ENCODE measurements around the gene GPR37.

The GPR37 gene

DNA sequence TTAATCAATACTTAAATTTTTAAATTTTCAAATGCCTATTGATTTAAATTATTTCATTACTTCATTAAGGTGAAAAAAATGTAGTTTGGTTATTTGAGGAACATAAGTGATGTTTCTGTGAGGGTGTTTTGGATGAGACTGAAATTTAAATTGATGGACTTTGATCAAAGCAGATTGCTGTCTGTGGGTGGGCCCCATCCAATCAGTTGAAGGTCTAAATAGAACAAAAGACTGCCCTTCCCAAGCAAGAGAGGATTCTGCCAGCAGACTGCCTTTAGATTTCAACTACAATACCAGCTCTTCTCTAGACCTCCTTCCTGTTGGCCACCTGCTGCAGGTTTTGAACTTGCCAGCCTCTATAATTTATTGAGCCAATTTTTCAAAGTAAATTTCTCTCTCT lies 14.5 kb upstream of the GPR37 start:
- DNase-seq: no peak

GRCh38 chr7:124779620-124780019 lies 14.0 kb upstream of the GPR37 start:
- no peak for DNase-seq

DNA sequence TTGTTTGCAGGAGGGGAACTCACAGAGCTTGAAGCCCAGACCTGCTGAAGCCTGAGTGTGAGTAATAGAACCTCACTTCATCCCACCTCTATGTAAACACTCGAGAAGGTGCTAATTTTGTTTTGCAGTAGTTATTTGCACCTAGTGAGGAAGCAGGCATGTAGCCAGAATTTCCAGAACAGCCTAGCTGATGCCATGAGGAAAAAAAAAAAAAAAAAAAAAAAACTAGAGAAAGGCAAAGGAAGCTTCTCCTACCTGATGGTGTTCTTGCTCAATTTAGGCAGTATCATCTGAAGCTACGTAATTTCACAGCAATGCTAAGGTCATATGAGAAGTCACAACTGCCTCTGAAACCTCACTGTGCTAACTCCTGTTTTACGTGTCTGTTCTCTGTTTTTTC lies 13.6 kb upstream of the GPR37 start:
- DNase-seq: no peak

DNA sequence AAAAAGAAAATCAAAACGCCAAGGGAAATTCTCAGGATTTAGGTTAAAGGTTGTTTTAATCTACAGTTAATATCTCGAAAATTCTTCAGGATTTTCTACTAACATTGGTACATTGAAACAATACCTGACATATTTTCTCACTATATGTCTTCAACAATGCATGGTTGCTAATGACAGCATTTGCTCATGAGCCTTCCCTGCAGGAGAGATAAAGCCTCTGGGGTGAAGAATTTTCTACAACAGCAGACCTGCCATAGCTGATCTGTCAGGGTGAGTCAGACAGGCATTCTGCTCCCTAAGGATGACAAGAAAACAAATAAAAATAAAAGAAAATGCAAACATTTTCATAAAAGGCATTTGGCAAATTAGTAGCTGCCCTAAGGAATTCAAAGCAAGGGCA lies 11.7 kb upstream of the GPR37 start:
- no peak for DNase-seq

DNA sequence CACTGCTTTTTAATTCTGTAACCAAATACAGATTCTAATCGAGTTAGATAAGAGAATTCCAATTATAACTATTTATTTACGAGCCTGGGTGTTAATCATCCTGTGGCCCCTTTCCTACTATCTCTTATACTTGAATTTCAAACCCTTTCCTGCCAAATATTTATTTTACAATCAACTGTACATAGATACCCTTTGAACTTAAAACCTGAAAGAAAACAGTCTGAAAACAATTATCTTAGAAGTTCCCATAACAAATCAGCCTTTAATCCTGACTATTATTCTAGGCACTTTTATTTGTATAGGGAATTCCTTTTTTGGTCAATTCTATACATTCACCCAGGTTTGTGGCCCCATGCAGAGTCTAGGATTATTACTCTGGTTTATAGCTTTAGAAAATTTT lies 10.6 kb upstream of the GPR37 start:
- no peak for DNase-seq

- no peak for DNase-seq
These were observed 9.8 kb upstream of the GPR37 start for GRCh38 chr7:124775422-124775821.

GRCh38 chr7:124773938-124774337 lies 8.3 kb upstream of the GPR37 start:
- no peak for DNase-seq

DNA sequence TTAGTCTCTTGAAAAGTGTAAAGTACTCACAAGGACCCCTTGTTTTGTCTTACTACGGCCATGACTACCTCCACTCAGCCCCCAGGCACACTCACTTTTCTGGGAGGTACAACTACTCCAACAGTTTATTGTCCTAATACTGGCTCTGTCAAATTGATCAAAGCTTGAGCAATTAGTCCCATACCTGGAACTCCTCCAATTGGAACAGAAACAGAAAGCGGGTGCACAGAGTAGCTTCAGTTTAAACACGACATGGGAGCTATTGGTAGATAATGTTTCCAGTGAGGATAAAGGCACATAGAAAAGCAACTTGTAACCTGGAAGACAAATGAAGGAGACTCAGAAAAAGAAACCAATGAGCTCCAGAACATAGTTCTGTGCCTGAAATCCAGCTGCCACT lies 7.7 kb upstream of the GPR37 start:
- no peak for DNase-seq

DNA sequence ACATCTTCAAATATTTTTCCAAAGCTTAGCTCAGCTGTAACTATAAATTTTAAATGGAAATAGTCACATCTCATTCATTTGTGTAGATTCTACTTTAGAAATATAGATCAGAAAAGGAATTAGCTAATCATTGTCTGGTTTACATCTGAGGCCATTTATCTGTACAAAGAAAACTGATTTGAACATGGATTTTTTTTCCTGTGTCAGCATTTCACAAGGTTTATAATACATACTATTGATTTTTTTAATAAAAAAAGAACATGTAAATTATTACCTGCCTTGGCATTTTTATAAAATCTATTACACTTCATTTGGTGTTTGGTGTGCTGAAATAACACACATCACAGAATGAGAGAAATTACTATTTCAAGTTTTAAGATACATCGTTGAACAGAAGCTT lies 3.5 kb upstream of the GPR37 start:
- DNase-seq: no peak

- DNase-seq: no peak
These were observed 2.9 kb upstream of the GPR37 start for GRCh38 chr7:124768525-124768924.

DNA sequence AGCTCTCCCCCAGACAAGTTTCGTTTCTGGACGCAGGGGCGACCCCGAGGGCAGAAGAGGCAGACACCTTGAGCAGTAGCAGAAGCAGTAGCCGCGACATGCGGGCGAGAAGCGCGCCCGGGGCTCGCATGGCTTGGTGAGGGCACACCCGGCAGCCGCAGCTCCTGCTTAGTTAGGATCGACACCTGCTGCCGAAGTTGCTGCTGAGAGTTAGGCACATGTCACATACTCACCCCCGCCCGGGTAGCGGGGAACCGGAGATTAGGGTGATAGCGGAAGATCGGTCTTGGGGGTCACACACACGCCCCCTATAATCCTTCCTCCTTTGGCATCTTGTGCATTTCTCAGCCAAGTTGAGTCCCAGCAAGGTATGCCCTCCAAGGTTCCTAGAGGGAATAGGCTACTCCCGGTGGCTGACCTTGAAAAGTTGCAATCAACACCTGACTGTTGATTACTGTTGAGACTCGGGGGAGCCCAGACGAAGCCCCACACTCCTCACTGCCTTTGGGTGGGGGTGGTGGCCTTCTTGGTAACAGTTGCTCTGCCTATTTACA lies 668 bp downstream of the GPR37 start:
- peak in 1 of 2 donors; percentile 8 for DNase-seq

- DNase-seq: no peak
These were observed 1.3 kb downstream of the GPR37 start for GRCh38 chr7:124764051-124764846.

DNA sequence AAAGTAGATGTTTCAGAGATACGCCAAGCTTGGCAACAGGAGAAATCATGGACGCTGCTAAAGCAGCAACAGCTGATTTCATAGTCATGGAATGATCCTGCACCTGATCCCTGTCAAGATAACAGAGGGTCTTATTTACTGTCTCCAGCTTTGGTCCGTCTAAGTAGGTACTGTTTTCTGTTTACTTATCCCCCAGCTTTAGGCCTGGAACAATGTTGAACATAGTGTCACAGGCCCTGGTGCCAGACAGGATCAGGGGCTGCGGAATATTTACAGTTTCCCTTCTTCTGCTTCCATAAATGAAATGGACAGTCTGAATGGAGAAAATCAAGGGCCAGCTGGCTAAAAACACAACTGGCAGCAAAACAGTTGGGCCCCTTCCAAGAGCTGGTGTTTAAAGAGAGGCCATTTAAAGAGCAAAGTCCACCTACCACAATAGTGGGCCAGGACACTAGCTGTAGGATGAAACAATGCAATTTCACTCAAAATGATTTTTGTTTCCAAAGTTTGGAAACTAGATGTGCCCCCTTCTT lies 2.9 kb downstream of the GPR37 start:
- DNase-seq: no peak

DNA sequence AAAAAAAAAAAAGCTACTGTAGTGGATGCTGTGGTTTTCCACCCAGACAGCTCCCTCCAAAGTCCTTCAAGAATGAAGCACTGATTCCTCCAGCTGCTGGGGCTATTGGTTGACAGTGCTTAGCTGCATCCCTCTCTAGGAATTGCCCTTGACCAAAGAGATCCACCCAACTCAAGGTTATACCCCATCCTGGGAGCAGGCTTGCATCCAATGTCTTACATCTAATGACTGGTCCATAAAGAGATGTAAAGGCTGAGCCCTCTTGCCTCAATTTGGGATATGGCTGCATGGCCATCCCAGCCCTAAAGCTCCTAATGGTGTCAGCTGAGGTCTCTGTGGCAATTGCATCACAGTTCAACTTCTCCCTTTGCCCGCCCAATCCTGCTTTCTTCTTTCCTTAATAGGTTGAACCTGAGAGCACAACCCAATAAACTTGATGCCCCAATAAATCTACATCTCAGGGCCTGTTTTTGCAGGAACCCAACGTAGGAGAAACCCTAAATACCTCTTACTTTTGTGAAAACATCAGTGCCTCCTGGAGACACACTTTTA lies 4.4 kb downstream of the GPR37 start:
- no peak for DNase-seq

DNA sequence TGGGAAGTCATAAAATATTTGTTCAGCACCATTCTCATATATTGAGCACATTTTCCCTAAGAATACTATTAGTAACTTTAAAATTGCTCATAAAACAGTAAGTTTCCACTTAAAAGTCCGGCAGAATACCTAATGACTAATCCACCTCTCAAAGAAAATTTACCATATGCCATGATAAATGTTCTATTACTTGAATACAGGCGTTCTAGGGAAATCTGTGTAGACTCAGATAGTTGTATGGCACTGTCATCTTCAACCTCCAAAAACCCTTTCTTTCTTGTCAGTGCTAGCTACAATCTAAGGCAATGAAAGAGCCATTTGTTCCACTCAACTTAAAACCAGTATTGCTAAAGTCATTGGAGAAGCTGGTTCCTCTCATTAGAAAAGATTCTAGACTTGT lies 7.3 kb downstream of the GPR37 start:
- no peak for DNase-seq

GRCh38 chr7:124754576-124755268 lies 10.9 kb downstream of the GPR37 start:
- DNase-seq: no peak

GRCh38 chr7:124752310-124752709 lies 13.3 kb downstream of the GPR37 start:
- no peak for DNase-seq

- no peak for DNase-seq
These were observed 14.6 kb downstream of the GPR37 start for GRCh38 chr7:124751027-124751426.

- no peak for DNase-seq
These were observed 18.5 kb downstream of the GPR37 start for GRCh38 chr7:124747072-124747471.

DNA sequence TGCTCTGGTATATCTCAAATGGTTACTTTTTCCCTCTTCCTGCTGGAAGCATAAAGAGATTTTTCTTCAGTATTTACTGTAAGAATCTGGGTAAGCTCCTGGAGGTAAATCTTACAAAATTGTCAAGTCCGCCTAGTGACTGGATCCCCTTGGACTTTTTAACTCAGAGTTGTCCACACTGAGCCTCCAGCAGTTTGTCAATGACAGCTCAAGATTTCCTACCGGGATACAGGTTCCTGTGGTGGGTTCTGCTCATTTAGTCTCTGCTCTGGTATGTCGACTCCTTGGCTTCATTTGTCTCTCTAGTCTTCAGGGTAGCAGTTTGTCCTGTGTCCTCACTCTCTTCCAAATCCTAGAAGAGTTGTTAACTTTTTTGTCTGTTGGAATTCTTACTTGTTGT lies 27.0 kb downstream of the GPR37 start:
- DNase-seq: no peak

GRCh38 chr7:124737760-124738300 lies 27.8 kb downstream of the GPR37 start:
- DNase-seq: no peak

DNA sequence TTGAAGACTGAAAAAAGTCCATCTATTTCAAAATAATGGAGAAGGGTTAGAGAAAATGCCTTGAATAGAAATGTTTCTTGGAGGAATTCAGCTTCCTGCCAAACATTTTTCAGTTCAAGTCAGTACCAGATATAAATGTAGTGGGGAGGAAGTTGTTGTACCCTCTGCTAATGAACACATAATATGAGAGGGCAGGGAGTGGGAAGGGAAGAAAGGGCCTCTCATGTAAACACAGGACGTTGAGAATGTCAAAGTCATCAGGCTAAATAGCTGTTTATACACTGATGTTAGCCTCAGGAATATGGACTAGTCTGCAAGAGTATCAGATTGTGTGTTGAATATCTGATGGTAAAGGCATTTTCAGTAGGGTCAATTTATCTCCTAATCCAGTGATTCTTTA lies 37.0 kb downstream of the GPR37 start:
- DNase-seq: no peak

- DNase-seq: no peak
These were observed 40.9 kb downstream of the GPR37 start for GRCh38 chr7:124724507-124725192.

Data from CD4-positive, alpha-beta T cell treated with Interleukin-4 for 1 hour (primary cell).